Keratinocyte (primary cell): ENCODE data around the gene VCAN.

Source experiments
- EZH2 ChIP-seq: IDR thresholded peaks from one replicate; pipeline ENCODE4 v1.6.1; 2012; ENCODE audit warnings: inconsistent platforms, mild to moderate bottlenecking, low read length, moderate library complexity
- TF ChIP-seq, protein P1 (sequence below), 3 experiments: IDR thresholded peaks in 1 of 3; conservative IDR thresholded peaks in 1 of 3; optimal IDR thresholded peaks in 1 of 3; 2 replicates in 2 of 3; 3 replicates in 1 of 3; pipeline versions ENCODE3 to v1.5.1; 2011; ENCODE audit warnings: low read length in 3 of 3, mild to moderate bottlenecking in 3 of 3, moderate library complexity in 2 of 3, control low read depth in 1 of 3, inconsistent platforms in 1 of 3; ENCODE audit not compliant: insufficient read depth in 2 of 3; ENCODE audit errors: extremely low read depth in 1 of 3

DNA sequence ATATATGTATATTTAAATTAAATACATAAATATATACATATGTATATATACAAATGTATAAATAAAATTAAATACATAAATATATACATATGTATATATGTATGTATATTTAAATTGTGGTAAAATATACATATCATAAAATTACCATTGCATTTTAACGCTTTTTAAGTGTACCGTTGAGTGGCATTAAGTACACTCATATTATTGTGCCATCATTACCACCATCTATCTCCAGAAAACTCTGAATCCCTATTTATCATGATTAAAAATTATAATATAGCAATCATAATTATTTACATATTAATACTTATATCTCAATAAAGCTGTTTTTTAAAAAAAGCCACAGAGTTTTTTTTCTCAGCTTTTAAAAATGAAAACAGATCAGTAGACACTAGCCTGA is 27.1 kb upstream of the VCAN start:
- TF ChIP-seq, protein P1, sequence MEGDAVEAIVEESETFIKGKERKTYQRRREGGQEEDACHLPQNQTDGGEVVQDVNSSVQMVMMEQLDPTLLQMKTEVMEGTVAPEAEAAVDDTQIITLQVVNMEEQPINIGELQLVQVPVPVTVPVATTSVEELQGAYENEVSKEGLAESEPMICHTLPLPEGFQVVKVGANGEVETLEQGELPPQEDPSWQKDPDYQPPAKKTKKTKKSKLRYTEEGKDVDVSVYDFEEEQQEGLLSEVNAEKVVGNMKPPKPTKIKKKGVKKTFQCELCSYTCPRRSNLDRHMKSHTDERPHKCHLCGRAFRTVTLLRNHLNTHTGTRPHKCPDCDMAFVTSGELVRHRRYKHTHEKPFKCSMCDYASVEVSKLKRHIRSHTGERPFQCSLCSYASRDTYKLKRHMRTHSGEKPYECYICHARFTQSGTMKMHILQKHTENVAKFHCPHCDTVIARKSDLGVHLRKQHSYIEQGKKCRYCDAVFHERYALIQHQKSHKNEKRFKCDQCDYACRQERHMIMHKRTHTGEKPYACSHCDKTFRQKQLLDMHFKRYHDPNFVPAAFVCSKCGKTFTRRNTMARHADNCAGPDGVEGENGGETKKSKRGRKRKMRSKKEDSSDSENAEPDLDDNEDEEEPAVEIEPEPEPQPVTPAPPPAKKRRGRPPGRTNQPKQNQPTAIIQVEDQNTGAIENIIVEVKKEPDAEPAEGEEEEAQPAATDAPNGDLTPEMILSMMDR (optimal IDR thresholded peaks at IDR 0.05 in 1 of 3, IDR thresholded peaks at IDR 0.05 in 1 of 3, conservative IDR thresholded peaks at IDR 0.05 in 1 of 3; ENCODE audit: extremely low read depth in 1 of 3, insufficient read depth in 2 of 3, low read length in 3 of 3), result no peak
- no peak for TF ChIP-seq EZH2
